Measurements from ENCODE around the gene RABGAP1L.
"Not testable (repeated sequence)": the region's sequence is repeated elsewhere in the genome, so short reads cannot be mapped to it uniquely, and the experiment has no call there.

RABGAP1L gene

DNA sequence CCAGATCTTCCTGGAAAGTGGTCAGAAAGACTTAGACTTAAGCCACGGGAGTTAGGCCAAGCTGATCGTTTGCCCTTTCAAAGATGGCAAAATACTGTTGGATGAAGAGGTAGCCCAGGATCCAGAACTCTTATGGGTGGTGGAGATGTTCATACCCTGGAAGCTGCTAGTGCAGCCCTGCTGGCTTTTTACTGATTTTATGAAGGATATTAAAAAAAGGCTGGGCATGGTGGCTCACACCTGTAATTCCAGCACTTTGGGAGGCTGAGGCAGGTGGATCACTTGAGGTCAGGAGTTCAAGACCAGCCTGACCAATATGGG is 864.6 kb downstream of the RABGAP1L start:
- not testable (repeated sequence) for DNase-seq (ENCODE audit: low read depth in 2 of 2)

DNA sequence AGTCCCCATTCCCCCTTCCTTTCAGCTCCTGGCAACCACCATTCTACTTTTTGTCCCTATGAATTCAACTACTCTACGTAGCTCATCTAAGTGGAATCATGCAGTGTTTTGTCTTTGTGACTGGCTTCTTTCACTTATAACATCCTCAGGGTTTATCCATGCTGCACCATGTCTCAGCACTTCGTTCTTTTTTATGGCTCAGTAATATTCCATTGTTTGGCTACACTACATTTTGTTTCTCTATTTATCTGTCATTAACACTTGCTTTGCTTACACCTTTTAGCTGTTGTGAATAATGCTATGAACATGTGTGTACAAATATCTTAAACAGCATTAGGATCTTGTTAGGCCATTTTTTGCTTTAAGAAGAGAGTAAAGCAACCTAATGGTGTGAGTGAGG is 865.5 kb downstream of the RABGAP1L start:
- no peak for DNase-seq (ENCODE audit: low read depth in 2 of 2)

- DNase-seq (ENCODE audit: low read depth in 2 of 2): no peak
These were observed 874.6 kb downstream of the RABGAP1L start for GRCh38 chr1:175033953-175034352.

DNA sequence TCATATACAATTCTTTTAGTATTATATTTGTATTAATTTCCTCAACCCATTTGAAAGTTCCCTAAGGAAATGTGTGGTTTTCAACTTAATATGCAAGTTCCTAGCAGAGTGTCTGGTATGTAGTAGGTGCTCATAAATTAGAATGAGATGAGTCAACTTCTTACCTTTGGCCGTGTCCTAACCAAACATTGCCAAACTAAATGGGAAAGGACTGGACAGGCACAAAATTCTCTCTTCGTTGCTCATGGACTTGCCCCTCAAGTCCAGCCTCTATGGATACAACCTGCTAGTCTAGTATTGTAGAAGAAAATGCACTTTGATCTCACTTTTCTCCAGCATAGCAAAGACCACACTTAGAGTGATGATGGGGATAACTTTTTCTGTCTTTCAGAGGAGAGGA is 875.5 kb downstream of the RABGAP1L start:
- no peak for DNase-seq (ENCODE audit: low read depth in 2 of 2)

GRCh38 chr1:175035865-175036264 is 876.5 kb downstream of the RABGAP1L start:
- no peak for DNase-seq (ENCODE audit: low read depth in 2 of 2)

DNA sequence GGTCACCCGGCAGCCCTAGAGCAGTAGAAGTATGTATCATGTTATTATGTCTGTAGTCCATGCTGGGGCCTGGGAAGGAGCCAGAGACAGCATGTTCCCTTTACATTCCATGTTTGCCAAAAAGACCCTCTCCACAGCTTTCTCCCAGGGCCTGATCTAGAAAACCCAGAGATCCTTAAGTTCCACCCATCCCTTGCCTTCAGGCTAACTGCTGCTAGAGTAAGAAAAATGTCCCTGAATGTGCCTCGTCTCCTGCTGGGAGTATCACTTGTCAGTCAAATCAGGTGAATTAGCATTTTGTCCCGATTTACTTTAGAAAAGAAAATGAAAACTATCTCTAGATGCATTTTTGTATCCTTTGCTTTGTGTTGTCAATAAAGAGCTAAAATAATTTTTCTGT is 877.2 kb downstream of the RABGAP1L start:
- DNase-seq (ENCODE audit: low read depth in 2 of 2): no peak

DNA sequence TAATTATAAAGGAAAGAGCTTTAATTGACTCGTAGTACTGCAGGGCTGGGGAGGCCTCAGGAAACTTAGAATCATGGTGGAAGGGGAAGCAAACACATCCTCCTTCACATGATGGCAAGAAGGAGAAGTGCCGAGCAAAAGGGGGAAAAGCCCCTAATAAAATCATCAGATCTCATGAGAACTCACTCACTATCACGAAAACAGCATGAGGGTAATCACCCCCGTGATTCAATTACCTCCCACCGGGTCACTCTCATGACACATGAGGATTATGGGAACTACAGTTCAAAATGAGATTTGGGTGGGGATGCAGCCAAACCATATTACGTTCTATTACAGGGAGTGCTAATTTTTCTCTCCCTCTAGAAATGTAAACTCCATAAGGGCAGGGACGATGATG is 878.1 kb downstream of the RABGAP1L start:
- DNase-seq (ENCODE audit: low read depth in 2 of 2): no peak

DNA sequence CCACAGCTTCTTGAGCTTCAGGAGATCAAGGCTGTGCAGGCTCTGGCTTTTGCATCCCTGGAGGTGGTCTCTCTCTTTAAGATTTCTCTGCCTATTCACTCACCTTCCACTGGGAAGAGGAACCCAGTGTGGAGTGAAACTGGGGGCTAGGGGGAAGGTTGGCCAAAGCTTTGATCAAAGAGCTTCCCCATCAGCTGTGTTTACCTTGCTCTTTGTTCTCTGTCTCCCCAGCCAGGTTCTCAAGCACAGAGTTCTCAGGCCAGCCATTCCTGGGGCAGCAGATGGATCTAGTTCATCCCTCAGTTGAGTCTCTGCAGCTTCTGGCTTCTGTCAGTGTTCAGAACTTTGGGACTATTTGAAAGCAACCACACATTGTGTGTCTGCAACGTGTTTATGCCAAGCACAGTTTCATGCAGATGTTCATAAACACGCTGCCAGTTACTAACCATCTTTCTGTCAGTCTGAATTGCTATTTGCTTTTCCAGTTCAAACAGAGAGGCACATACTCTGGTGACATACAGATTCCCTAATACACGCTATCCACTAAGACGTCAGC is 881.1 kb downstream of the RABGAP1L start:
- DNase-seq (ENCODE audit: low read depth in 2 of 2): no peak

- DNase-seq (ENCODE audit: low read depth in 2 of 2): no peak
These were observed 883.3 kb downstream of the RABGAP1L start for GRCh38 chr1:175042650-175043049.

- no peak for DNase-seq (ENCODE audit: low read depth in 2 of 2)
These were observed 884.5 kb downstream of the RABGAP1L start for GRCh38 chr1:175043824-175044223.

- not testable (repeated sequence) for DNase-seq (ENCODE audit: low read depth in 2 of 2)
These were observed 885.3 kb downstream of the RABGAP1L start for GRCh38 chr1:175044591-175044990.
